ENCODE measurements around the gene MMAA.
A peak's percentile ranks its signal among the peaks of the same experiment; 100 is the strongest.

DNA sequence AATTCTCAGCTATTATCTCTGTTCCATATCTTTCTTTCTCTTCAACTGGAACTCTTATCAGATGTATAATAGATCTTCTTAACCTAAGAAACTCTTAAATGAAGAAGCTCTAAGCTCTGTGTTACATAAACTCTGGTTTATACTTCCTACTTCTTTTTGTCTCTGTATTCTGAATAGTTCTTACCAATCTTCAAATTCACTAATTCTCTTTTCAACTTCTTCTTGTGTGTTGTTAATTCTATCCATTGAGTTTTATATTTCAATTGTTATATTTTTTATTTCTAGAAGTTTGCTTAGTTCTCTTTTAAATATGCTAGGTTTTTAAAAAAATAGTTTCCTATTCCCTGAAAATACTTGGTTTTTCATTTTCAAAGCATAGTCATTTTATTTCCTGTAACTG is 13.2 kb upstream of the MMAA start:
- TF ChIP-seq, protein P1, sequence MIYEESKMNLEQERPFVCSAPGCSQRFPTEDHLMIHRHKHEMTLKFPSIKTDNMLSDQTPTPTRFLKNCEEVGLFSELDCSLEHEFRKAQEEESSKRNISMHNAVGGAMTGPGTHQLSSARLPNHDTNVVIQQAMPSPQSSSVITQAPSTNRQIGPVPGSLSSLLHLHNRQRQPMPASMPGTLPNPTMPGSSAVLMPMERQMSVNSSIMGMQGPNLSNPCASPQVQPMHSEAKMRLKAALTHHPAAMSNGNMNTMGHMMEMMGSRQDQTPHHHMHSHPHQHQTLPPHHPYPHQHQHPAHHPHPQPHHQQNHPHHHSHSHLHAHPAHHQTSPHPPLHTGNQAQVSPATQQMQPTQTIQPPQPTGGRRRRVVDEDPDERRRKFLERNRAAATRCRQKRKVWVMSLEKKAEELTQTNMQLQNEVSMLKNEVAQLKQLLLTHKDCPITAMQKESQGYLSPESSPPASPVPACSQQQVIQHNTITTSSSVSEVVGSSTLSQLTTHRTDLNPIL (CRISPR knock-in tag; IDR thresholded peaks at IDR 0.05; ENCODE audit: low read depth), result no peak
- TF ChIP-seq SNAI2 (CRISPR knock-in tag; IDR thresholded peaks at IDR 0.05), result no peak
- TF ChIP-seq CSDC2 (CRISPR knock-in tag; IDR thresholded peaks at IDR 0.05), result no peak
- TF ChIP-seq ESRRG (CRISPR knock-in tag; IDR thresholded peaks at IDR 0.05), result no peak
- TF ChIP-seq, protein P2, sequence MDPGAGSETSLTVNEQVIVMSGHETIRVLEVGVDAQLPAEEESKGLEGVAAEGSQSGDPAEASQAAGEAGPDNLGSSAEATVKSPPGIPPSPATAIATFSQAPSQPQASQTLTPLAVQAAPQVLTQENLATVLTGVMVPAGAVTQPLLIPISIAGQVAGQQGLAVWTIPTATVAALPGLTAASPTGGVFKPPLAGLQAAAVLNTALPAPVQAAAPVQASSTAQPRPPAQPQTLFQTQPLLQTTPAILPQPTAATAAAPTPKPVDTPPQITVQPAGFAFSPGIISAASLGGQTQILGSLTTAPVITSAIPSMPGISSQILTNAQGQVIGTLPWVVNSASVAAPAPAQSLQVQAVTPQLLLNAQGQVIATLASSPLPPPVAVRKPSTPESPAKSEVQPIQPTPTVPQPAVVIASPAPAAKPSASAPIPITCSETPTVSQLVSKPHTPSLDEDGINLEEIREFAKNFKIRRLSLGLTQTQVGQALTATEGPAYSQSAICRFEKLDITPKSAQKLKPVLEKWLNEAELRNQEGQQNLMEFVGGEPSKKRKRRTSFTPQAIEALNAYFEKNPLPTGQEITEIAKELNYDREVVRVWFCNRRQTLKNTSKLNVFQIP (CRISPR knock-in tag; IDR thresholded peaks at IDR 0.05; ENCODE audit: borderline replicate concordance, low read depth), result no peak
- peak; percentile 84 for TF ChIP-seq ZFP30 (CRISPR knock-in tag; IDR thresholded peaks at IDR 0.05)
- TF ChIP-seq ISL1 (CRISPR knock-in tag; IDR thresholded peaks at IDR 0.05), result no peak
- TF ChIP-seq PPARA (CRISPR knock-in tag; IDR thresholded peaks at IDR 0.05; ENCODE audit: borderline replicate concordance), result no peak
- TF ChIP-seq, protein P3, sequence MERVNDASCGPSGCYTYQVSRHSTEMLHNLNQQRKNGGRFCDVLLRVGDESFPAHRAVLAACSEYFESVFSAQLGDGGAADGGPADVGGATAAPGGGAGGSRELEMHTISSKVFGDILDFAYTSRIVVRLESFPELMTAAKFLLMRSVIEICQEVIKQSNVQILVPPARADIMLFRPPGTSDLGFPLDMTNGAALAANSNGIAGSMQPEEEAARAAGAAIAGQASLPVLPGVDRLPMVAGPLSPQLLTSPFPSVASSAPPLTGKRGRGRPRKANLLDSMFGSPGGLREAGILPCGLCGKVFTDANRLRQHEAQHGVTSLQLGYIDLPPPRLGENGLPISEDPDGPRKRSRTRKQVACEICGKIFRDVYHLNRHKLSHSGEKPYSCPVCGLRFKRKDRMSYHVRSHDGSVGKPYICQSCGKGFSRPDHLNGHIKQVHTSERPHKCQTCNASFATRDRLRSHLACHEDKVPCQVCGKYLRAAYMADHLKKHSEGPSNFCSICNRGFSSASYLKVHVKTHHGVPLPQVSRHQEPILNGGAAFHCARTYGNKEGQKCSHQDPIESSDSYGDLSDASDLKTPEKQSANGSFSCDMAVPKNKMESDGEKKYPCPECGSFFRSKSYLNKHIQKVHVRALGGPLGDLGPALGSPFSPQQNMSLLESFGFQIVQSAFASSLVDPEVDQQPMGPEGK (CRISPR knock-in tag; IDR thresholded peaks at IDR 0.05; ENCODE audit: borderline replicate concordance), result no peak
- no peak for TF ChIP-seq ZFP3 (CRISPR knock-in tag; IDR thresholded peaks at IDR 0.05)

All from SK-N-SH treated with all-trans-retinoic acid at 6 μM for 48 hours (cell line).